HEK293 (cell line): ENCODE data around the gene ZKSCAN1.
A peak's percentile ranks its signal among the peaks of the same experiment; 100 is the strongest.

Experiments used
- BCL11A ChIP-seq: fragments of 450-650 bp; formaldehyde crosslinking; IDR thresholded peaks from 2 replicates; pipeline ENCODE4 v1.5.1; 2016; ENCODE audit warnings: low read depth, missing biosample characterization, missing genetic modification characterization
- BCL11B ChIP-seq: fragments of 450-650 bp; formaldehyde crosslinking; IDR thresholded peaks from 2 replicates; pipeline ENCODE4 v1.5.1; 2016; ENCODE audit warnings: low read depth, missing biosample characterization, missing genetic modification characterization
- BCL6B ChIP-seq: fragments of 450-650 bp; formaldehyde crosslinking; IDR thresholded peaks from 2 replicates; pipeline ENCODE4 v1.5.1; 2017; ENCODE audit warnings: missing biosample characterization, missing genetic modification characterization
- GFI1B ChIP-seq: fragments of 450-650 bp; formaldehyde crosslinking; IDR thresholded peaks from 2 replicates; pipeline ENCODE4 v1.5.1; 2016; ENCODE audit warnings: missing biosample characterization, missing genetic modification characterization
- GLI4 ChIP-seq: fragments of 450-650 bp; formaldehyde crosslinking; IDR thresholded peaks from 2 replicates; pipeline ENCODE4 v1.5.1; 2016; ENCODE audit warnings: missing biosample characterization, missing genetic modification characterization
- KLF17 ChIP-seq: fragments of 450-650 bp; formaldehyde crosslinking; IDR thresholded peaks from 2 replicates; pipeline ENCODE4 v1.5.1; 2016; ENCODE audit warnings: missing biosample characterization, missing genetic modification characterization
- KLF7 ChIP-seq: fragments of 450-650 bp; formaldehyde crosslinking; IDR thresholded peaks from 2 replicates; pipeline ENCODE4 v1.5.1; 2016; ENCODE audit warnings: missing biosample characterization, missing genetic modification characterization, borderline replicate concordance
- OSR2 ChIP-seq: fragments of 450-650 bp; formaldehyde crosslinking; IDR thresholded peaks from 2 replicates; pipeline ENCODE4 v1.5.1; 2016; ENCODE audit warnings: missing biosample characterization, missing genetic modification characterization
- SCRT2 ChIP-seq: fragments of 450-650 bp; formaldehyde crosslinking; IDR thresholded peaks from 2 replicates; pipeline ENCODE4 v1.5.1; 2016; ENCODE audit warnings: missing biosample characterization, missing genetic modification characterization
- SP2 ChIP-seq: fragments of 450-650 bp; formaldehyde crosslinking; IDR thresholded peaks from 2 replicates; pipeline ENCODE4 v1.5.1; 2016; ENCODE audit warnings: missing biosample characterization, missing genetic modification characterization
- ZBTB10 ChIP-seq: fragments of 450-650 bp; formaldehyde crosslinking; IDR thresholded peaks from 2 replicates; pipeline ENCODE4 v1.5.1; 2016; ENCODE audit warnings: missing biosample characterization, missing genetic modification characterization
- ZBTB11 ChIP-seq: fragments of 450-650 bp; formaldehyde crosslinking; conservative IDR thresholded peaks from 2 replicates; pipeline ENCODE4 v1.5.1; 2016; ENCODE audit warnings: low read depth, missing biosample characterization, missing genetic modification characterization
- ZBTB48 ChIP-seq: fragments of 450-650 bp; formaldehyde crosslinking; IDR thresholded peaks from 2 replicates; pipeline ENCODE4 v1.5.1; 2016; ENCODE audit warnings: missing biosample characterization, missing genetic modification characterization
- ZNF10 ChIP-seq: fragments of 450-650 bp; formaldehyde crosslinking; IDR thresholded peaks from 2 replicates; pipeline ENCODE4 v1.5.1; 2017; ENCODE audit warnings: missing biosample characterization, missing genetic modification characterization
- ZNF121 ChIP-seq: fragments of 450-650 bp; formaldehyde crosslinking; IDR thresholded peaks from 2 replicates; pipeline ENCODE4 v1.5.1; 2016; ENCODE audit warnings: missing biosample characterization, missing genetic modification characterization
- ZNF157 ChIP-seq: fragments of 450-650 bp; formaldehyde crosslinking; IDR thresholded peaks from 2 replicates; pipeline ENCODE4 v1.5.1; 2016; ENCODE audit warnings: missing biosample characterization, missing genetic modification characterization
- ZNF214 ChIP-seq: fragments of 450-650 bp; formaldehyde crosslinking; IDR thresholded peaks from 2 replicates; pipeline ENCODE4 v1.5.1; 2017; ENCODE audit warnings: missing biosample characterization, mild to moderate bottlenecking, missing genetic modification characterization, borderline replicate concordance
- ZNF221 ChIP-seq: fragments of 450-650 bp; formaldehyde crosslinking; IDR thresholded peaks from 2 replicates; pipeline ENCODE4 v1.5.1; 2017; ENCODE audit warnings: missing biosample characterization, missing genetic modification characterization, borderline replicate concordance
- ZNF23 ChIP-seq: fragments of 450-650 bp; formaldehyde crosslinking; IDR thresholded peaks from 2 replicates; pipeline ENCODE4 v1.5.1; 2016; ENCODE audit warnings: missing biosample characterization, missing genetic modification characterization, borderline replicate concordance
- ZNF24 ChIP-seq: fragments of 450-650 bp; formaldehyde crosslinking; IDR thresholded peaks from 2 replicates; pipeline ENCODE4 v1.5.1; 2016; ENCODE audit warnings: missing biosample characterization, missing genetic modification characterization
- ZNF266 ChIP-seq: fragments of 450-650 bp; formaldehyde crosslinking; IDR thresholded peaks from 2 replicates; pipeline ENCODE4 v1.5.1; 2016; ENCODE audit warnings: missing biosample characterization, missing genetic modification characterization, low read depth
- ZNF292 ChIP-seq: fragments of 450-650 bp; formaldehyde crosslinking; IDR thresholded peaks from 2 replicates; pipeline ENCODE4 v1.5.1; 2016; ENCODE audit warnings: low read depth, missing biosample characterization, missing genetic modification characterization, borderline replicate concordance
- ZNF449 ChIP-seq: fragments of 450-650 bp; formaldehyde crosslinking; IDR thresholded peaks from 2 replicates; pipeline ENCODE4 v1.5.1; 2017; ENCODE audit warnings: missing biosample characterization, mild to moderate bottlenecking, missing genetic modification characterization, moderate library complexity
- ZNF558 ChIP-seq: fragments of 450-650 bp; formaldehyde crosslinking; IDR thresholded peaks from 2 replicates; pipeline ENCODE4 v1.5.1; 2016; ENCODE audit warnings: missing biosample characterization, missing genetic modification characterization
- ZNF660 ChIP-seq: fragments of 450-650 bp; IDR thresholded peaks from 2 replicates; pipeline ENCODE4 v1.5.1; 2018; ENCODE audit warnings: missing biosample characterization, mild to moderate bottlenecking, missing genetic modification characterization
- ZNF837 ChIP-seq: fragments of 450-650 bp; formaldehyde crosslinking; IDR thresholded peaks from 2 replicates; pipeline ENCODE4 v1.5.1; 2016; ENCODE audit warnings: missing biosample characterization, missing genetic modification characterization
- ZSCAN16 ChIP-seq: fragments of 450-650 bp; formaldehyde crosslinking; IDR thresholded peaks from 2 replicates; pipeline ENCODE4 v1.5.1; 2016; ENCODE audit warnings: missing biosample characterization, missing genetic modification characterization
- ZSCAN18 ChIP-seq: fragments of 450-650 bp; formaldehyde crosslinking; IDR thresholded peaks from 2 replicates; pipeline ENCODE4 v1.5.1; 2016; ENCODE audit warnings: missing biosample characterization, missing genetic modification characterization
- ZXDB ChIP-seq: fragments of 450-650 bp; formaldehyde crosslinking; IDR thresholded peaks from 2 replicates; pipeline ENCODE4 v1.5.1; 2016; ENCODE audit warnings: missing biosample characterization, missing genetic modification characterization

Gene ZKSCAN1

GRCh38 chr7:100081535-100082102, 66.2 kb downstream of the ZKSCAN1 start, which contains the start of gene ZNF3 (continued):
- TF ChIP-seq ZBTB11 (tag by site-specific recombination) = peak; percentile 98
- peak; percentile 81; the same call in 1 of the 2 replicates for TF ChIP-seq BCL11B (tag by site-specific recombination)
- TF ChIP-seq ZNF23 = no peak
- no peak for TF ChIP-seq ZNF121 (tag by site-specific recombination)
- no peak for TF ChIP-seq GFI1B
- TF ChIP-seq KLF17 = peak; percentile 95
- TF ChIP-seq ZBTB48 (tag by site-specific recombination) = peak; percentile 89
- peak; percentile 75 for TF ChIP-seq BCL6B
- TF ChIP-seq KLF7 = no peak
- TF ChIP-seq ZNF10 = peak; percentile 67
- no peak for TF ChIP-seq ZNF292 (tag by site-specific recombination)
- no peak for TF ChIP-seq ZNF157 (tag by site-specific recombination)
- peak; percentile 99 for TF ChIP-seq ZBTB10 (tag by site-specific recombination)
- no peak for TF ChIP-seq ZNF837
- 0 out of 2 replicates have a peak, but pooled peaks have one; percentile 25 for TF ChIP-seq ZNF558 (tag by site-specific recombination)
- 0 out of 2 replicates have a peak, but pooled peaks have one; percentile 72 for TF ChIP-seq BCL11A
- no peak for TF ChIP-seq ZSCAN16 (tag by site-specific recombination)
- 0 out of 2 replicates have a peak, but pooled peaks have one; percentile 34 for TF ChIP-seq ZSCAN18 (tag by site-specific recombination)
- peak; percentile 92 for TF ChIP-seq ZNF24 (tag by site-specific recombination)
- TF ChIP-seq ZNF449 (tag by site-specific recombination) = peak; percentile 25; the same call in 1 of the 2 replicates
- peak; percentile 86 for TF ChIP-seq ZXDB (tag by site-specific recombination)
- TF ChIP-seq SP2 (tag by site-specific recombination) = peak; percentile 93
- no peak for TF ChIP-seq ZNF221 (tag by site-specific recombination)
- peak; percentile 80; the same call in 1 of the 2 replicates for TF ChIP-seq GLI4 (tag by site-specific recombination)
- peak; percentile 97 for TF ChIP-seq ZNF660
- TF ChIP-seq ZNF266 (tag by site-specific recombination) = no peak
- TF ChIP-seq OSR2 (tag by site-specific recombination) = no peak
- TF ChIP-seq ZNF214 (tag by site-specific recombination) = no peak
- TF ChIP-seq SCRT2 (tag by site-specific recombination) = no peak; the same call in 1 of the 2 replicates
